ENCODE results near the gene MT3.

GRCh38 chr16:56630134-56630533 is 40.8 kb downstream of the MT3 start:
- TF ChIP-seq POLR2AphosphoS5 (IDR thresholded peaks at IDR 0.05; ENCODE audit: low read depth): no peak
- TF ChIP-seq, protein P1, sequence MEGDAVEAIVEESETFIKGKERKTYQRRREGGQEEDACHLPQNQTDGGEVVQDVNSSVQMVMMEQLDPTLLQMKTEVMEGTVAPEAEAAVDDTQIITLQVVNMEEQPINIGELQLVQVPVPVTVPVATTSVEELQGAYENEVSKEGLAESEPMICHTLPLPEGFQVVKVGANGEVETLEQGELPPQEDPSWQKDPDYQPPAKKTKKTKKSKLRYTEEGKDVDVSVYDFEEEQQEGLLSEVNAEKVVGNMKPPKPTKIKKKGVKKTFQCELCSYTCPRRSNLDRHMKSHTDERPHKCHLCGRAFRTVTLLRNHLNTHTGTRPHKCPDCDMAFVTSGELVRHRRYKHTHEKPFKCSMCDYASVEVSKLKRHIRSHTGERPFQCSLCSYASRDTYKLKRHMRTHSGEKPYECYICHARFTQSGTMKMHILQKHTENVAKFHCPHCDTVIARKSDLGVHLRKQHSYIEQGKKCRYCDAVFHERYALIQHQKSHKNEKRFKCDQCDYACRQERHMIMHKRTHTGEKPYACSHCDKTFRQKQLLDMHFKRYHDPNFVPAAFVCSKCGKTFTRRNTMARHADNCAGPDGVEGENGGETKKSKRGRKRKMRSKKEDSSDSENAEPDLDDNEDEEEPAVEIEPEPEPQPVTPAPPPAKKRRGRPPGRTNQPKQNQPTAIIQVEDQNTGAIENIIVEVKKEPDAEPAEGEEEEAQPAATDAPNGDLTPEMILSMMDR (IDR thresholded peaks at IDR 0.05; ENCODE audit: insufficient read depth, low read length): no peak
